Measurements from ENCODE around the gene NEUROD4.
"Not testable (repeated sequence)": the region's sequence is repeated elsewhere in the genome, so short reads cannot be mapped to it uniquely, and the experiment has no call there.

NEUROD4 gene

GRCh38 chr12:55019784-55020183, at the start of gene NEUROD4:
Gene NEUROD4, plus strand, starts transcription at chr12:55019974. Its CDS starts 6,466 bp downstream, at chr12:55026440.
- DNase-seq (ENCODE audit: low read depth), result no peak

GRCh38 chr12:54970741-54971140, 49.0 kb upstream of the NEUROD4 start:
- DNase-seq (ENCODE audit: low read depth), result no peak

DNA sequence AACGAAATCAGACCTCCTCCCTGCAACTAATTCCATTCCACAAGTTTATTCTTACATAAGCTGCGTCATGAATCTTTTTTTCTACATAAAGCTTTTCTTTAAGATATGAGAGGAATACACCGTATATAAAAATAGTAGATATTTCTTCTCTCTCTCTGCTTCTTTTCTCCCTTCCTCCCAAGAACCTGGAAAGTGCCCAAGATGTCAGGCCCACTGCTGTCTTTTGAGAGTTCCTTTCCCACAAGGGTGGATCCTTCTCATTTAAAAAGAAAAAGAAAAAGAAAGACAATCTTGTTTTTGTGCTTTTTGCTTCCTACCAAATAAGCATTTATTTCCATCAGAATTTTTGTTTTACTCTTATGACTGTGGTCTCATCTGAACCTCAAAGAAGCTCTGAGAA, 46.2 kb upstream of the NEUROD4 start:
- DNase-seq (ENCODE audit: low read depth), result no peak

DNA sequence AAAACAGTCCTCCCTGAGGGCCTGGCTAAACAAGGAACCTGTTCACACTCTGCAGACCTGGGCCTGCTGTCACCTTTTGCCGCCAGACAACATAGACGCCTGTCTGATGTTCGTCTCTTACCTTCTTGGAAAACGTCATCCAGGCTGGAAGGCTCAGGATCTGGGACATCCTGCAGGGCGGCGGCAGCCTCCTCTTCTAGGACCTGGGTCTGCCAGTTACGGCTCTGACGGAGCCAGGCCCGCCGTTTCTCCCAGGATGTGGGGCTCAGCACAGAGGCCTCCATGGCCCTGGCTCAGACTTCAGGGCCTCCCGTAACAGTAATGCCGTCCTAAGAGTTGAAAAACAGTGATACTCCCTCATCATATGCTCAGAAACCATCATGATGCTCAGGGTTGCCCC, 45.5 kb upstream of the NEUROD4 start:
- no peak for DNase-seq (ENCODE audit: low read depth)

GRCh38 chr12:54975272-54975671, 44.5 kb upstream of the NEUROD4 start:
- DNase-seq (ENCODE audit: low read depth), result no peak

- no peak for DNase-seq (ENCODE audit: low read depth)
Observed at GRCh38 chr12:54975875-54976274, 43.9 kb upstream of the NEUROD4 start.

DNA sequence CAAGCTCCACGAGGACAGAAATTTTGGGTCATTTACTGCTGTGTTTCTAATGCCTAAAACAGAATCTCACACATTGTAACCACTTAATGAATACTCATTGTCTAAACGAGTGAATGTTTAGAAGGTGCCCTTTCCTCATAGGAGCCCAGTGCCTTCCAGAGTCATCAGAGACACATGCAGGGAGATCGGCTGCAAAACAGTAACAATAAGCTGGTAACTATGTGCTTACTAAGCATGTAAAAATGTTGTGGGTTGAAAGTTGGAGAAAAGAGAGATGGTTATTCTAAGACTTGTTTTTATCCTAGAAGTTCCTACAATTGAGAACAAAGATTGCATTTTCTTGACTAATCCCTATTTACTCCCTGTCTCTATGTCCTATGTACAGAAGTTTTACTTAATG, 42.6 kb upstream of the NEUROD4 start:
- no peak for DNase-seq (ENCODE audit: low read depth)

GRCh38 chr12:54977857-54978256, 41.9 kb upstream of the NEUROD4 start:
- DNase-seq (ENCODE audit: low read depth), result no peak

DNA sequence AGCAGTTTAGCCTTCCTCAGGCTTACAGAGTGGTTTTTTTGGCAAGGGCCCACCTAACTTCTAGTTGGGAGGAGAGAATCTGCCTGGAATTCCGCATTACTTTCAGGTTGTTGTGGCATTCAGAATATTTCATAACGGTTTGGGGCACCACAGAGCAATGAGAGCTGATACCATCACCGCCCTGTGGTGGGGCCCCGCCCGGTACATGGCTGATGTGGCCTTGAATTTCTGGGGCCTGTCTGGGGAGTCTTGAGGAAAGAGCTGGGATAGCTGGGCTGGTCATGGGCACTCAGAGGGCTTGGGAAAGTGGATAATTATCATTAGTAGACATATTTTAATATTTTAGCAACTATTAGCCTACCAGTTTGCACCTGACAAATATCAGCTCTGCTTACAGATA, 39.4 kb upstream of the NEUROD4 start:
- no peak for DNase-seq (ENCODE audit: low read depth)

DNA sequence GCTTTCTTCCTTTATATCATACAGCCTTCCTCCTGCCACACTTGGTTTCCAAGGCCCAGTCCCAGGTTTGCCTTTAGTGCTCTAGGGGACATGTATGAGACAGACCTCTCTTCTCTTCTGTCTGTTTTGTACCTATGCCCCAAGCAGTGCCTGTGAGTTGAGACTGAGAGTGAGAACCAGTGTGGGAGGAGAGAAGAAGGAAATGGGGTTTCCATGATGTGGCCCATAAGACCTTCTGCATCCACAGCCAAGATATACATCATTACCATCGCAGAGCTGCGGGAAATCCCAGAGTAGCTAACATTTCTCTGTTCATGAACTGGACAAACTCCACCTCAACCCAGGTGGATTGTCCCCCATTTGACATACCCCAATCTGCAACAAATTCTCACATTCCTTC, 38.0 kb upstream of the NEUROD4 start:
- no peak for DNase-seq (ENCODE audit: low read depth)

DNA sequence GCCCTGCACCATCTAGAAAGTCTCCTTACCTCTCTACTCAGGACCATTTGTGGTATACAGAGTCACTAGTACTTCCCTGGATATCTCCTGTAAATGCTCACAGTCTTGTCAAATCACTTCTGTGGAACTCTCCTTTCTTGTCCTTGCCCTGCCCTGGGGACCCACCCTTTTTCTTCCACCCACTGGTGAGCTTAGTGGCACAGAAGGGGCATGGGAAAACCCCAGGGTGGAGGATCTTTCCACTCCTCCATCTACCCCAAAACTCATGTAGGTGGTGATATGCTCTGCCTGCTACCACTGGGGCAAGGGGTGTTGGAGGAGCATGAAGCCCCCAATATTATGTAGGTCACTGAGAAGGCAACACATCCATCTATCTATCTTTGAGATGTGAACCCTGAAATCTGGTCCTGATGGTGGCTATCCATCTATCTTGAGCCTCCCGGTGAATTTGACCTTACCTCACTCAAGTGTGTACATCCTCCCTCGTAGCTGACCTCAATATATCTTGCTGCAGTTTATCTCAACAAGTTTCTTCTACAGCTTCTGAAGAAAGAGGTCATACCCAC, 36.2 kb upstream of the NEUROD4 start:
- DNase-seq (ENCODE audit: low read depth), result peak; percentile 32

DNA sequence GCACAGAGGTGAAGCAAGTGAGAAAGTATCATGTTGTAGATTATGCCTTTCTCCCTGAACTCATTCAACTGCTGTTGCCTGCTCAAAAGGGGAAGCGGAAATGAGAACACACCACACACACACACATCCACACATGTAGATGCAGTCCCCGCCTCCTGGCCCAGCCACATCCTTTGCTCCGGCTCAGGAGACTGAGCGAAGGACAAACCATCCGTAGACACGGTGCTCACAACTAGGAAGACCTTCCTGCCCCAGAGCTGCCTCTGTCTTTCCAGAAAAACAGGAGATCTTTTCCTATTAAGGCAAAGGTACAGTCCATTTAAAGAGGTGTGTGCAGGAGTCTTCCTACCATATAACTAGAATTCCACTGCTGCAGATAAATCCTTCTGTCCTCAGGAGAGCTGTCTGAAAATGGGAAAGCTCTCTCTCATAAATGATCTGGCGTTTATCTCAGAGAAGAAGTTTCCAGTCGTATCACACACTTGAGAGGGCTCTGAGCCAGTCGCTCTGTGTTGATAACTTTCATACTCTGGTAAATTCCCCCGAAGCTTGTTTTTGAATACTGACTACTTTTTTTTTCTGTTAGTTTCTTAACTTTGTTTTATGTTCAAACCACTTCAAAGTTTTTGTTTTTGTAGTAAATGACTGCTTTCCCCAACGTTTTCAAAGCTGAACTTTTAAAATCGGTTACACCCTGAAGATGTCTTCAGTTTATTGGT, 35.0 kb upstream of the NEUROD4 start, which contains the start of gene TESPA1:
TESPA1 (minus strand) TSS at position 105 of the 719 bp plus-strand sequence. CDS start 10,200 bp downstream, outside the sequence.
- peak; percentile 62 for DNase-seq (ENCODE audit: low read depth)

DNA sequence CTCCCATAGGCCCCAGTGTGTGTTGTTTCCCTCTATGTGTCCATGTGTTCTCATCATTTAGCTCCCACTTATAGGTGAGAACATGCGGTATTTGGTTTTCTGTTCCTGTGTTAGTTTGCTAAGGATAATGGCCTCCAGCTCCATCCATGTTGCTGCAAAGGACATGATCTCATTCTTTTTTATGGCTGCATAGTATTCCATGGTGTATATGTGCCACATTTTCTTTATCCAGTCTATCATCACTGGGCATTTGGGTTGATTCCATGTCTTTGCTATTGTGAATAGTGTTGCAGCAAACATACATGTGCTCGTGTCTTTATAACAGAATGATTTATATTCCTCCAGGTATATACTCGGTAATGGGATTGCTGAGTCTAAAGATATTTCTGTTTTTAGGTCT, 33.0 kb upstream of the NEUROD4 start:
- not testable (repeated sequence) for DNase-seq (ENCODE audit: low read depth)

GRCh38 chr12:54987611-54988231, 32.1 kb upstream of the NEUROD4 start:
- no peak for DNase-seq (ENCODE audit: low read depth)

- no peak for DNase-seq (ENCODE audit: low read depth)
Observed at GRCh38 chr12:54988402-54989054, 31.2 kb upstream of the NEUROD4 start.

DNA sequence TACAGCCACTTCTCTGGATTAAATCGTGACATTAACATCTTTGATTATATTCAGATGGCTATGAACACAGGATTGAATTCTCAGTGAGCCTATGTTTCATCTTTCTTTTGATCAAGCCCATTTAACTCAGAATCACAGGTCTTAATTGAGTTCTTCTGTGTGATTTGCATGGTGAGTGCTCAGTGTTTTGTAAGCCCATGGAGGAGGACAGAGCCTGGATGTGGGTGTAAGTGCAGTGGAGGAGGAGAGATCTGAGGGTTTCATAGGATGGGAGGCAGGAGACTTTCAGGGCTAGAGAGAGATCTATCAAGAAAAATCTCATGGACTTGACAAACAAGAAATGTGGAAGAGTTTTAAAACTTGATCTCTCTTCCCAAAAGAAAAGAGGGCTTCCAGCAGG, 29.9 kb upstream of the NEUROD4 start:
- DNase-seq (ENCODE audit: low read depth), result no peak

GRCh38 chr12:54991161-54991990, 28.4 kb upstream of the NEUROD4 start:
- no peak for DNase-seq (ENCODE audit: low read depth)

DNA sequence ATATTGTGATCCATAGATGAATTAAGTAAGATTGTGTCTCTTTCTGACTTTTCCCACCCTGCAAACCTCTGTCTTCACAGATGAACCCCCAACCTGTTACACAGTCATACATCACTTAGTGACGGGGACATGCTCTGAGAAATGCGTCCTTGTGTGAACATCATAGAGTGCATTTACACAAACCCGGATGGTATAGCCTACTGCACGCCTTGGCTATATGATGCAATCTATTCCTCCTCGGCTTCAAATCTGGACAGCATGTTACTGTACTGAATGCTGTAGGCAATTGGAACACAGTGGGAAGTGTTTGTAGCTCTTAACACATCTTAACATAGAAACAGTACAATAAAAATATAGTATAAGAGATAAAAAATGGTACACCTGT, 27.8 kb upstream of the NEUROD4 start:
- no peak for DNase-seq (ENCODE audit: low read depth)

DNA sequence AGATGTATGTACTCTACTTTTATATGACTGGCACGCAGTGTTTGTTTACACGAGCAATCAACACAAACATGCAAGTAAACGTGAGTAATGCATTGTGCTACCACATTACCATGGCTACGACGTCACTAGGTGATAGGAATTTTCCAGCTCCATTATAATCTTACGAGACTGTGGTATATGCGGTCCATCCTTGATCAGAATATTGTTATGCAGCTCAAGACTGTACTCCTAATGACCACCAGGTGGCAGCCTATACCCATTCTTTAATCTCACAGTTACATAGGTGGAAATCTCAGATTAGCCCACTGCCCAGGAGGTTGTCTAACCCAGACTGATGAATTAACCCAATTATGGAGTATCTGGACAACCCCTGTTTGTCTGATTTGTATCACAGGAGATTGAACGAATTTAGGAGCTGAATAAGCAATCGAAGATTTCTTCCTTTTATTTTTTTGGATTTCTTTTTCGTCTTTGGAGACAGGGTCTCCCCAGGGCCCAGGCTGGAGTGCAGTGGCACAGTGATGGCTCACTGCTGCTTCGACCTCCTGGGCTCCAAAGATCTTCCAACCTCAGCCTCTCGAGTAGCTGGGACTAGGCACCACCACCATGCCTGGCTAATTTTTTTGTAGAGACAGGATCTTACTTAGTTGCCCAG, 26.5 kb upstream of the NEUROD4 start:
- no peak for DNase-seq (ENCODE audit: low read depth)

- no peak for DNase-seq (ENCODE audit: low read depth)
Observed at GRCh38 chr12:54996205-54996604, 23.6 kb upstream of the NEUROD4 start.

DNA sequence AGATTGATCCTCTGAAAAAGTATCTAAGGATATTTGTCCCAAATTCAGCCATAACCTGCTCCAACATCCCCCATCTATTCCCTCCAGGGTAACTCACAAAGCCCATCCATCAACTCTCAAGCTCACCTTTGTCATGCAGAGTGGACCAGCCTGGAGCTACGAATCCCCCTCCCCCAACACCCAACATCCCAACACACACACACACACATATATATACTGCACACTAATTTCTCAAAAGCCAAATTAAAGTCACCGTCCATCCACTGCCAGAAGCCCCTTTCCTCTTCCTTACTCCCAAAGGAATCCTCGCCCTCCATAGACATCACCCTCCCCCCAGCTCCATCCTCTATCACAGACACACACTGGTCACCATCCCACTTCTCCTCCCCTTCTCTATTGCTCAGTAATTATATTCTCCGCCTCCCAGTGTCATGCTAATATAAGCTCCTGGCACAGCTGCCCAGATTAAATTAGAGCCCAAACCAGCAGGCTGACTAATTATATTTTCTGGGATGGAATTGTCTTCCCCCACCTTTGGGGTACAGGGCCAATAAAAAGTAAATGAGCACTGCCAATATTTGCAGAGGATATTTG, 21.7 kb upstream of the NEUROD4 start:
- DNase-seq (ENCODE audit: low read depth), result no peak

Measured in stimulated activated CD8-positive, alpha-beta memory T cell treated with anti-CD3 and anti-CD28 coated beads, Interleukin-12 subunit alpha, Interleukin-12 subunit beta, amount 100 ng/mL, for 4 hours (primary cell).